K562 (cell line): ENCODE results near the gene LTK. TPM values are rescaled to one million over a fixed set of nuclear protein-coding genes. Genes with fewer than 3 reads are reported as not detected.

ENCODE experiments used
- ATAC-seq: fragments of 200-7000 bp; cut with Tn5 transposase; 3 replicates; pipeline ENCODE4 v1.9.1; 2020; ENCODE audit warnings: moderate library complexity
- Bru-seq: library from RNA; stranded (reverse); fragments of 400-500 nt; gene quantifications from one replicate; lab custom pipeline; 2021; lab: Mats Ljungman, UMichigan
- BruChase-seq, 2 experiments: library from RNA; stranded (reverse); fragments of 400-500 nt; gene quantifications; one replicate each; lab custom pipeline; 2021; lab: Mats Ljungman, UMichigan
- BruUV-seq: library from RNA; stranded (reverse); fragments of 400-500 nt; replicated peaks from 2 replicates; lab custom pipeline; 2021; lab: Mats Ljungman, UMichigan
- CTCF ChIA-PET: fragments of 300-600 bp; formaldehyde crosslinking; extraction: SDS; loops from one replicate; lab custom pipeline; 2021; ENCODE audit warnings: low intra/inter-chr PET ratio; lab: Yijun Ruan, JAX
- POLR2A ChIA-PET: fragments of 300-600, 350-650 bp; sonication (Branson Sonifier 250); formaldehyde crosslinking; extraction: SDS; loops from one replicate; lab custom pipeline; 2021; ENCODE audit warnings: antibody characterized with exemption, inconsistent platforms; lab: Yijun Ruan, JAX
- DNase-seq, 4 experiments: peaks; one replicate each; pipeline versions ENCODE4 v3.0.0 to v3.0.0-alpha.2; 2011 to 2018; ENCODE audit warnings: low spot score in 3 of 4, mixed read lengths in 3 of 4; ENCODE audit errors: extremely low read depth in 1 of 4
- FAIRE-seq: peaks from 2 replicates; lab custom pipeline; 2011; peaks lifted over from hg19 to GRCh38; lab: Jason Lieb, UNC
- H2AFZ ChIP-seq: 2 replicates; pipeline ENCODE4 v1.6.0; 2011; ENCODE audit warnings: low read depth, low read length, control low read depth, inconsistent platforms
- H3K27ac ChIP-seq: fragments of 200-600 bp; 3 replicates; pipeline ENCODE4 v1.8.0; 2011; ENCODE audit warnings: low read depth, mild to moderate bottlenecking, control low read depth, inconsistent platforms, low read length, moderate library complexity, mixed read lengths; ENCODE audit errors: extremely low read depth
- H3K27me3 ChIP-seq, 2 experiments: fragments of 300-600 bp in 1 of 2; 2 replicates in 1 of 2; 3 replicates in 1 of 2; pipeline versions ENCODE4 v1.6.0 to v1.8.0; 2011; ENCODE audit warnings: inconsistent platforms in 2 of 2, low read length in 2 of 2, mild to moderate bottlenecking in 1 of 2, mixed read lengths in 1 of 2, moderate library complexity in 1 of 2; ENCODE audit not compliant: control insufficient read depth in 2 of 2, insufficient read depth in 2 of 2
- H3K36me3 ChIP-seq: fragments of 300-600 bp; 3 replicates; pipeline ENCODE4 v1.8.0; 2011; ENCODE audit warnings: mild to moderate bottlenecking, low read length, inconsistent platforms; ENCODE audit not compliant: control insufficient read depth, insufficient read depth
- H3K4me1 ChIP-seq, 2 experiments: fragments of 200-600 bp in 1 of 2; replicated peaks in 1 of 2; 2 replicates in 1 of 2; 3 replicates in 1 of 2; pipeline versions ENCODE4 v1.5.1 to v1.8.0; 2011; ENCODE audit warnings: inconsistent platforms in 2 of 2, low read length in 2 of 2, mild to moderate bottlenecking in 1 of 2, mixed read lengths in 1 of 2, moderate library complexity in 1 of 2; ENCODE audit not compliant: control insufficient read depth in 2 of 2, insufficient read depth in 2 of 2
- H3K4me2 ChIP-seq: 2 replicates; pipeline ENCODE4 v1.6.1; 2011; ENCODE audit warnings: low read length, control low read depth, inconsistent platforms, mixed read lengths; ENCODE audit not compliant: insufficient read depth
- H3K4me3 ChIP-seq: fragments of 200-600 bp; sonication (generic), shearing (Covaris generic); 2 replicates; pipeline ENCODE4 v1.5.1; 2016; ENCODE audit warnings: control low read depth, inconsistent platforms
- H3K79me2 ChIP-seq: fragments of 200-600 bp; 3 replicates; pipeline ENCODE4 v1.8.0; 2011; ENCODE audit warnings: low read length, inconsistent platforms; ENCODE audit not compliant: control insufficient read depth, insufficient read depth
- H3K9ac ChIP-seq, 2 experiments: 2 replicates each; pipeline versions ENCODE4 v1.6.0 to v1.6.1; 2011; ENCODE audit warnings: low read depth in 2 of 2, low read length in 2 of 2, control low read depth in 1 of 2, inconsistent platforms in 1 of 2, mild to moderate bottlenecking in 1 of 2, mixed read lengths in 1 of 2; ENCODE audit not compliant: insufficient read depth in 1 of 2
- H3K9me1 ChIP-seq: one replicate; pipeline ENCODE4 v1.6.0; 2011; ENCODE audit warnings: inconsistent platforms, mild to moderate bottlenecking, low read length, moderate library complexity; ENCODE audit not compliant: control insufficient read depth, insufficient read depth
- H3K9me3 ChIP-seq: replicated peaks from 2 replicates; pipeline ENCODE4 v1.5.1; 2011; ENCODE audit warnings: low read depth, low read length, inconsistent platforms; ENCODE audit not compliant: control insufficient read depth, insufficient read depth
- H4K20me1 ChIP-seq: replicated peaks from 2 replicates; pipeline ENCODE4 v1.6.1; 2011; ENCODE audit warnings: low read length, inconsistent platforms, mixed read lengths; ENCODE audit not compliant: control insufficient read depth, insufficient read depth
- ARID1B ChIP-seq: fragments of 450-650 bp; IDR thresholded peaks from 2 replicates; pipeline ENCODE4 v1.6.1; 2016; ENCODE audit warnings: antibody characterized with exemption, mild to moderate bottlenecking, inconsistent platforms
- ATF7 ChIP-seq: fragments of 450-650 bp; IDR thresholded peaks from 2 replicates; pipeline ENCODE4 v1.7.1; 2014; ENCODE audit warnings: mild to moderate bottlenecking, moderate library complexity
- C11orf30 ChIP-seq: fragments of 450-650 bp; IDR thresholded peaks from 2 replicates; pipeline ENCODE4 v1.6.1; 2016; ENCODE audit warnings: low read depth, mild to moderate bottlenecking
- CTBP1 ChIP-seq: fragments of 450-650 bp; IDR thresholded peaks from 2 replicates; pipeline ENCODE4 v1.6.1; 2016; ENCODE audit warnings: borderline replicate concordance
- DPF2 ChIP-seq: fragments of 450-650 bp; IDR thresholded peaks from 2 replicates; pipeline ENCODE4 v1.6.1; 2016
- EGR1 ChIP-seq: fragments of 450-650 bp; conservative IDR thresholded peaks from 2 replicates; pipeline ENCODE4 v1.6.1; 2017; ENCODE audit warnings: mild to moderate bottlenecking
- ETV1 ChIP-seq: fragments of 450-650 bp; conservative IDR thresholded peaks from 2 replicates; pipeline ENCODE4 v1.6.1; 2016; ENCODE audit warnings: missing genetic modification characterization, control low read depth, low read depth, missing compliant biosample characterization
- HNRNPUL1 ChIP-seq: fragments of 200-400 bp; formaldehyde crosslinking; IDR thresholded peaks from 2 replicates; pipeline ENCODE4 v1.6.1; 2017; ENCODE audit warnings: low read length
- NFXL1 ChIP-seq: fragments of 450-650 bp; formaldehyde crosslinking; IDR thresholded peaks from 2 replicates; pipeline ENCODE4 v1.4.0; 2021; ENCODE audit warnings: mild to moderate bottlenecking
- POLR3G ChIP-seq: IDR thresholded peaks from 2 replicates; pipeline ENCODE4 v1.6.1; 2011; ENCODE audit not compliant: insufficient read length, insufficient replicate concordance; ENCODE audit errors: extremely low read depth
- RBM34 ChIP-seq: fragments of 200-400 bp; formaldehyde crosslinking; IDR thresholded peaks from 2 replicates; pipeline ENCODE4 v1.6.1; 2018; ENCODE audit warnings: low read length, borderline replicate concordance; ENCODE audit not compliant: insufficient read depth
- ZFP1 ChIP-seq: fragments of 450-650 bp; formaldehyde crosslinking; IDR thresholded peaks from 2 replicates; pipeline ENCODE4 v1.4.0; 2020; ENCODE audit warnings: mild to moderate bottlenecking, mixed read lengths
- ZNF583 ChIP-seq: fragments of 250-450 bp; sonication (Bioruptor Pico); IDR thresholded peaks from 2 replicates; pipeline ENCODE4 v1.4.0; 2020
- WGBS: fragments of 100-300 bp; shearing (Covaris generic); methylation state at CpG from one replicate; pipeline ENCODE4 v1.1.6; 2016; ENCODE audit warnings: low coverage, mixed read lengths; ENCODE audit not compliant: insufficient coverage; ENCODE audit errors: missing lambda C conversion rate; 5-methylcytosine and 5-hydroxymethylcytosine counted together
- in situ Hi-C: fragments of 300-500 bp; cut with MboI; formaldehyde crosslinking; loops from 4 replicates; pipeline ENCODE4 v1.15.0; 2018; ENCODE audit warnings: inconsistent platforms, mixed read lengths
- intact Hi-C: fragments of 100-400 bp; cut with micrococcal nuclease; formaldehyde crosslinking; loops from 2 replicates; pipeline ENCODE4 v1.14.2; 2022
- long read RNA-seq, 3 experiments: library from polyadenylated mRNA in 2 of 3; library from RNA in 1 of 3; unstranded in 2 of 3; stranded (forward) in 1 of 3; transcript quantifications; one replicate each; pipeline ENCODE4 v2.0.0, GENCODE V29; 2019 to 2022
- polyA minus RNA-seq, 3 experiments: library from RNA; depleted of rRNA, polyadenylated mRNA; stranded (reverse); fragments of >200 nt; gene quantifications; 2 replicates each; pipeline ENCODE4 v1.2.3, GENCODE V29; 2011
- polyA plus RNA-seq, 8 experiments: library from polyadenylated mRNA; depleted of rRNA in 4 of 8; stranded (reverse) in 5 of 8; unstranded in 3 of 8; fragments of >200 nt; fragmentation: Nextera tagmentation in 2 of 8; fragmentation: Illumina TruSeq in 1 of 8; extraction: Ambion mirVana in 2 of 8; extraction: Trizol in 1 of 8; gene quantifications; 2 replicates each; pipeline versions ENCODE4 v1.2.1 to v1.2.3, GENCODE V29; 2011 to 2014; ENCODE audit warnings: inconsistent platforms in 1 of 8, missing spikeins in 1 of 8
- total RNA-seq, 7 experiments: library from RNA; depleted of rRNA in 6 of 7; stranded (reverse); fragments of >200 nt in 6 of 7; fragmentation: Illumina TruSeq in 2 of 7; extraction: Trizol in 2 of 7; gene quantifications; 2 replicates each; pipeline versions ENCODE4 v1.2.1 to v1.2.3, GENCODE V29; 2011 to 2021; ENCODE audit warnings: low replicate concordance in 1 of 7
- TF ChIP-seq, protein P1 (sequence below): fragments of 450-650 bp; IDR thresholded peaks from 2 replicates; pipeline ENCODE4 v1.6.1; 2014; ENCODE audit warnings: low read depth, mild to moderate bottlenecking, moderate library complexity, borderline replicate concordance
- TF ChIP-seq, protein P2 (sequence below), 2 experiments: fragments of 450-650 bp; conservative IDR thresholded peaks; 2 replicates each; pipeline ENCODE4 v1.6.1; 2017; ENCODE audit warnings: mild to moderate bottlenecking in 2 of 2, moderate library complexity in 2 of 2

Gene LTK
- total RNA-seq (2011; cell fraction: chromatin; rRNA removed; ENCODE audit: low replicate concordance) = 13.3 and 30.8 TPM in 2 replicates
- total RNA-seq (2011; cell fraction: nucleolus; rRNA removed) = 17.5 and 19.0 TPM in 2 replicates
- 14.6 and 15.8 TPM in 2 replicates for total RNA-seq (2011; cell fraction: nucleoplasm; rRNA removed)
- total RNA-seq (2014; rRNA removed) (2.7 TPM in 2 replicates), total RNA-seq (2014; rRNA removed; fragmentation: Illumina TruSeq; extraction: Trizol) (0.77 and 1.1 TPM in 2 replicates), total RNA-seq (2015; rRNA removed; fragmentation: Illumina TruSeq; extraction: Trizol) (1.8 TPM in 2 replicates), total RNA-seq (2021) (3.7 and 4.4 TPM in 2 replicates), polyA plus RNA-seq (2011; rRNA removed) (1.7 and 2.8 TPM in 2 replicates), polyA plus RNA-seq (2014; fragmentation: Illumina TruSeq; extraction: Trizol) (2.7 and 3.1 TPM in 2 replicates), polyA plus RNA-seq (2014; fragmentation: Nextera tagmentation; extraction: Ambion mirVana) (under 1 TPM; 0.25 to 0.31 TPM), polyA plus RNA-seq (2014; rRNA removed) (4.3 and 4.4 TPM in 2 replicates), polyA minus RNA-seq (2011; rRNA and poly(A)+ RNA removed) (0.39 and 0.70 TPM in 2 replicates), Bru-seq, nascent RNA (percentile 47 among the genes with signal in this experiment), BruChase-seq, experiment 1, labeled RNA remaining after a 2-hour chase (percentile 38 among the genes with signal in this experiment), BruChase-seq, experiment 2, labeled RNA remaining after a 6-hour chase (percentile 46 among the genes with signal in this experiment)
- 1.7 and 2.1 TPM in 2 replicates for polyA plus RNA-seq (2011; cell fraction: cytosol; rRNA removed)
- polyA plus RNA-seq (2011; cell fraction: nucleus; rRNA removed) = 22.2 and 32.4 TPM in 2 replicates
- polyA plus RNA-seq (2012) = 5.2 and 20.8 TPM in 2 replicates
- polyA minus RNA-seq (2011; cell fraction: cytosol; rRNA and poly(A)+ RNA removed) = 1.2 TPM in 1 of 2 replicates, not detected in the other
- 1.9 and 2.4 TPM in 2 replicates for polyA minus RNA-seq (2011; cell fraction: nucleus; rRNA and poly(A)+ RNA removed)
- long read RNA-seq, experiment 1, partial matches to known transcripts = 4 of 18 reads
- long read RNA-seq, experiment 1, other reads (novel, unspliced or antisense) = 12 of 18 reads
- long read RNA-seq, experiment 2, partial matches to known transcripts = 5 of 6 reads
- long read RNA-seq, experiment 2, other reads (novel, unspliced or antisense) = 1 of 6 reads
- long read RNA-seq, experiment 3, partial matches to known transcripts = 0 of 2 reads
- long read RNA-seq, experiment 3, other reads (novel, unspliced or antisense) = 2 of 2 reads

DNA sequence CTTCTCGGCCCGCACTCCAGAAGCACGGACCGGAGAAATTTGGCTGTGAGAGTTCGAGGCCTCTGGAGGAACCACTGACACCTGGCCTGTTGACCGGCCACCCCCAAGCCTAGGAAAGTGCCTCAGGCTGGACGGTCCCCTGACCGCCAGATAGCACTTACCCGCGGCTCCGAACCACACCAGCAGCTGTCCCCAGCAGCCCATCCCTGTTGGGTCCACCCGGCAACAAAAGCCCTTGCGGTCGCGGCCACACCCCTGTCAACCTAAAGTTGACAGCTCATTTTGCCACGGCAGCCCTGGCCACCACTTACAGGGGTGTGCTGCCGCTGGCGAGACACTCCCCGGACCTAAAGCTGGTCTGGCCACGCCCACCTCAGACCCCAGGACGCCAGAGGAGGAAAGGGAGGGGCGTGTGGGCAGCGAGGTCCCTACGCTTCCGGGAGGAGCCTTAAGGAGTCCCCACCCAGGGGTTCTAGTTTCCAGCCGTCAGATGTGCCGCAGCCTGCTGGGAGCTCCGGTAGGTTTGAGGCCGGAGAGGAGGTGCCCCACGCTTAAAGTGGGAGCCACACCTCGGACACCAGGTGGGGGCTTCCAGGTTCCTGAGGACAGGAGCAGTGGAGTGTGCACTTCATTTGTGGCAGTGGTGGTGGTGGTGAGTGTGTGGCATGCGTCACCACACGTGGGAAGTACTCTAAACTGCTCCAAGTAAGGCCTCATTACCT lies at the start of gene LTK:
Gene LTK, minus strand, starts transcription at position 322 of the 722 bp plus-strand sequence. Its CDS starts 118 bp downstream, at position 204.
- in situ Hi-C loops (no loop called here), intact Hi-C loops (loop anchor here (2.0 kb wide), 1 partner anchor 19 kb away; no protein-coding TSS in a partner anchor)
- ChIA-PET POLR2A (interaction anchor here (0.6 to 1.5 kb wide), 6 partner anchors 10 to 1504 kb away, joined by 3 to 6 read pairs (median 3); no protein-coding TSS in a partner anchor), CTCF (no interaction called here)
- peak within 1 kb of the TSS; percentile 85 for H3K4me2 ChIP-seq
- no peaks in the 10 kb centered on the region for H3K9me3 ChIP-seq
- 3% methylated on average over 33 of the region's 33 CpGs for WGBS
- H3K4me1 ChIP-seq = peaks cover 9 to 30% of the 10 kb centered on the region in 2 experiments; a peak in 4 of 5 replicates
- H3K4me3 ChIP-seq = peak within 1 kb of the TSS; percentile 47
- H4K20me1 ChIP-seq = no peaks in the 10 kb centered on the region
- BruUV-seq = no TSS peak
- ATAC-seq = peak; percentile 92
- H3K9ac ChIP-seq = peak within 1 kb of the TSS; percentile 67 to 89
- H3K36me3 ChIP-seq = peaks cover 14% of the 10 kb centered on the region; the same call in 2 of the 3 replicates
- peak; percentile 91 to 96 (median 93) for DNase-seq
- H3K27ac ChIP-seq = peak within 1 kb of the TSS; percentile 66
- no peaks in the 10 kb centered on the region; the same call in 2 of the 3 replicates for H3K79me2 ChIP-seq
- no peaks in the 10 kb centered on the region for H3K27me3 ChIP-seq
- H2AFZ ChIP-seq = peak within 1 kb of the TSS; percentile 97
- FAIRE-seq = peak; percentile 86
- peaks cover 3% of the 10 kb centered on the region for H3K9me1 ChIP-seq
- TF ChIP-seq ARID1B (0 out of 2 replicates have a peak, but pooled peaks have one; percentile 23), POLR3G (no peak), ATF7 (peak; percentile 60; the same call in 1 of the 2 replicates), DPF2 (0 out of 2 replicates have a peak, but pooled peaks have one; percentile 28), CTBP1 (peak; percentile 87; the same call in 1 of the 2 replicates), ETV1 (tag) (peak; percentile 44; the same call in 1 of the 2 replicates), ZFP1 (no peak), ZNF583 (no peak), NFXL1 (no peak), HNRNPUL1 (no peak), C11orf30 (no peak), RBM34 (no peak), EGR1 (peak; percentile 42; the same call in 1 of the 2 replicates)
- TF ChIP-seq, protein P1, sequence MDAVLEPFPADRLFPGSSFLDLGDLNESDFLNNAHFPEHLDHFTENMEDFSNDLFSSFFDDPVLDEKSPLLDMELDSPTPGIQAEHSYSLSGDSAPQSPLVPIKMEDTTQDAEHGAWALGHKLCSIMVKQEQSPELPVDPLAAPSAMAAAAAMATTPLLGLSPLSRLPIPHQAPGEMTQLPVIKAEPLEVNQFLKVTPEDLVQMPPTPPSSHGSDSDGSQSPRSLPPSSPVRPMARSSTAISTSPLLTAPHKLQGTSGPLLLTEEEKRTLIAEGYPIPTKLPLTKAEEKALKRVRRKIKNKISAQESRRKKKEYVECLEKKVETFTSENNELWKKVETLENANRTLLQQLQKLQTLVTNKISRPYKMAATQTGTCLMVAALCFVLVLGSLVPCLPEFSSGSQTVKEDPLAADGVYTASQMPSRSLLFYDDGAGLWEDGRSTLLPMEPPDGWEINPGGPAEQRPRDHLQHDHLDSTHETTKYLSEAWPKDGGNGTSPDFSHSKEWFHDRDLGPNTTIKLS = peak; percentile 65; the same call in 1 of the 2 replicates
- TF ChIP-seq, protein P2, sequence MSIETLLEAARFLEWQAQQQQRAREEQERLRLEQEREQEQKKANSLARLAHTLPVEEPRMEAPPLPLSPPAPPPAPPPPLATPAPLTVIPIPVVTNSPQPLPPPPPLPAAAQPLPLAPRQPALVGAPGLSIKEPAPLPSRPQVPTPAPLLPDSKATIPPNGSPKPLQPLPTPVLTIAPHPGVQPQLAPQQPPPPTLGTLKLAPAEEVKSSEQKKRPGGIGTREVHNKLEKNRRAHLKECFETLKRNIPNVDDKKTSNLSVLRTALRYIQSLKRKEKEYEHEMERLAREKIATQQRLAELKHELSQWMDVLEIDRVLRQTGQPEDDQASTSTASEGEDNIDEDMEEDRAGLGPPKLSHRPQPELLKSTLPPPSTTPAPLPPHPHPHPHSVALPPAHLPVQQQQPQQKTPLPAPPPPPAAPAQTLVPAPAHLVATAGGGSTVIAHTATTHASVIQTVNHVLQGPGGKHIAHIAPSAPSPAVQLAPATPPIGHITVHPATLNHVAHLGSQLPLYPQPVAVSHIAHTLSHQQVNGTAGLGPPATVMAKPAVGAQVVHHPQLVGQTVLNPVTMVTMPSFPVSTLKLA (conservative IDR thresholded peaks at IDR 0.05) = peak; percentile 75 to 87
